Measurements from ENCODE around the gene HSD3B7.

DNA sequence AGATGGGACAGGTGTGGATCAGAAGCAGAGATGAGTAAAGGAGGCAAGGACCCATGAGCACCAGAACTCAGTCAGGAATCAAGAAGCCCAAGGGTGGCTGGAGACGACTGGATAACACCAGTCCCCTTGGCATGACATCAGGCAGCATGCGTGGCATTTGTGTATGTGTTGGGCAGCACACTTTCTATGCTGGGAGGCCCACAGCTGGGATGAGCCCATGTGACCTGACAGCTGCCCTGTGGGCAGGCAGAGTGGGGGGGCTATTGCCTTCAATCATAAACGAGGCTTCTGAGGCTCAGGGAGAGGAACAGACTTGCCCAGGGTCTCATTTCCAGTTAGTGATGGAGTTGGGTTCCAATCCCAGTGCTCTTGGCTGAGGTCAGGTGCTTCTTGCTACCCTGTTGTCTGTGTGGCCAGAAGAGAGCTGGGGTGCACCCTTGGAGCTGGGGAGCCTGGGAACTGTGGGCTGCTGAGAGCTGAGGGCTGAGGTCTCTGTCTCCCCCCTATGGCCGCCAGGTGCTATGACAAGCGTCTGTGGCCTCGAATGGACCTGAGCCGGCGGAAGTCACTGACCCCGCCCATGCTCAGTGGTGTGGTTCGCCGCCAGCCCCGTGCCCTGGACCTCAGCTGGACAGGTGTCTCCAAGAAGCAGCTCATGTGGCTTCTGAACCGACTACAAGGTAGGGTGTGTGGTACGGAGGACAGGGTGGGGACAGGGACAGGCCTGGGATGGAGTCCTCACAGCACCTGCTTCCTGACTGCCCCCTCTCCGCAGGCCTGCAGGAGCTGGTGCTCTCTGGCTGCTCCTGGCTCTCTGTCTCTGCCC lies 43.2 kb upstream of the HSD3B7 start:
- no peak for TF ChIP-seq POLR2AphosphoS5 (IDR thresholded peaks at IDR 0.05; ENCODE audit: insufficient read depth in 1 of 2, low read depth in 1 of 2)
- TF ChIP-seq CTCF (IDR thresholded peaks at IDR 0.05), result peak; percentile 52 to 74 (median 55)
- no peak for TF ChIP-seq POLR2A (IDR thresholded peaks at IDR 0.05)
